GM12878 (cell line): ENCODE measurements around the gene EPOP. TPM values are rescaled to one million over a fixed set of nuclear protein-coding genes. Genes with fewer than 3 reads are reported as not detected.

Source experiments
- ATAC-seq: fragments of 200-7000 bp; cut with Tn5 transposase; 3 replicates; pipeline ENCODE4 v1.9.1; 2020; ENCODE audit warnings: mild to moderate bottlenecking, moderate library complexity
- BruUV-seq: library from RNA; stranded (reverse); fragments of 400-500 nt; replicated peaks from 2 replicates; lab custom pipeline; 2021; lab: Mats Ljungman, UMichigan
- CTCF ChIA-PET: fragments of 300-600 bp; sonication (Branson Sonifier 250); formaldehyde crosslinking; extraction: SDS; loops from one replicate; lab custom pipeline; 2021; ENCODE audit warnings: inconsistent platforms; lab: Yijun Ruan, JAX
- POLR2A ChIA-PET: fragments of 350-600 bp; formaldehyde crosslinking; extraction: SDS; loops from one replicate; lab custom pipeline; 2021; ENCODE audit warnings: inconsistent platforms; lab: Charles Lee
- RAD21 ChIA-PET: fragments of 300-600 bp; sonication (Branson Sonifier 250); formaldehyde crosslinking; loops from one replicate; lab custom pipeline; 2023; ENCODE audit warnings: antibody characterized with exemption; ENCODE audit not compliant: unreplicated experiment; lab: Charles Lee
- SMC1A ChIA-PET: fragments of 300-600 bp; sonication (Branson Sonifier 250); formaldehyde crosslinking; loops from one replicate; lab custom pipeline; 2023; ENCODE audit not compliant: unreplicated experiment, uncharacterized antibody; lab: Charles Lee
- DNase-seq: peaks from one replicate; pipeline ENCODE4 v3.0.0-alpha.2; 2011; ENCODE audit warnings: low read depth, low spot score
- FAIRE-seq: peaks from 3 replicates; lab custom pipeline; 2011; peaks lifted over from hg19 to GRCh38; lab: Jason Lieb, UNC
- H2AFZ ChIP-seq: 2 replicates; pipeline ENCODE4 v1.6.0; 2011; ENCODE audit warnings: low read depth, low read length, control low read depth; ENCODE audit not compliant: control insufficient read depth
- H3K27ac ChIP-seq: 2 replicates; pipeline ENCODE4 v1.5.1; 2011; ENCODE audit warnings: control low read depth; ENCODE audit not compliant: control insufficient read depth, insufficient read depth
- H3K27me3 ChIP-seq, 2 experiments: replicated peaks in 1 of 2; 2 replicates each; pipeline versions ENCODE4 v1.6.0 to v1.6.1; 2011; ENCODE audit warnings: low read length in 1 of 2; ENCODE audit not compliant: control insufficient read depth in 2 of 2, insufficient read depth in 2 of 2
- H3K36me3 ChIP-seq, 2 experiments: 2 replicates each; pipeline ENCODE4 v1.5.1; 2011; ENCODE audit warnings: low read length in 1 of 2; ENCODE audit not compliant: control insufficient read depth in 2 of 2, insufficient read depth in 2 of 2
- H3K4me1 ChIP-seq: 2 replicates; pipeline ENCODE4 v1.6.1; 2011; ENCODE audit warnings: mild to moderate bottlenecking, low read length, moderate library complexity, mixed read lengths; ENCODE audit not compliant: control insufficient read depth, insufficient read depth
- H3K4me2 ChIP-seq: 2 replicates; pipeline ENCODE4 v1.6.0; 2011; ENCODE audit warnings: control low read depth; ENCODE audit not compliant: control insufficient read depth, insufficient read depth
- H3K4me3 ChIP-seq: fragments of 200-600 bp; sonication (generic); 2 replicates; pipeline ENCODE4 v1.5.1; 2016
- H3K79me2 ChIP-seq: 2 replicates; pipeline ENCODE4 v1.6.0; 2011; ENCODE audit warnings: low read length; ENCODE audit not compliant: control insufficient read depth, insufficient read depth
- H3K9ac ChIP-seq: 2 replicates; pipeline ENCODE4 v1.8.0; 2011; ENCODE audit warnings: low read length, control low read depth, mixed read lengths; ENCODE audit not compliant: control insufficient read depth, insufficient read depth
- H3K9me3 ChIP-seq: replicated peaks from 3 replicates; pipeline ENCODE4 v1.5.1; 2011; ENCODE audit warnings: mild to moderate bottlenecking, low read length; ENCODE audit not compliant: control insufficient read depth, insufficient read depth
- H4K20me1 ChIP-seq: 2 replicates; pipeline ENCODE4 v1.6.0; 2011; ENCODE audit not compliant: control insufficient read depth, insufficient read depth
- BACH1 ChIP-seq: fragments of 450-650 bp; IDR thresholded peaks from 2 replicates; pipeline ENCODE4 v1.6.1; 2017; ENCODE audit warnings: mild to moderate bottlenecking, borderline replicate concordance
- CREM ChIP-seq: IDR thresholded peaks from 2 replicates; pipeline ENCODE4 v1.6.1; 2014; ENCODE audit warnings: antibody characterized with exemption, low read depth
- DPF2 ChIP-seq: fragments of 450-650 bp; IDR thresholded peaks from 2 replicates; pipeline ENCODE4 v1.6.1; 2017; ENCODE audit warnings: mild to moderate bottlenecking
- EZH2 ChIP-seq: IDR thresholded peaks from 2 replicates; pipeline ENCODE4 v1.6.1; 2012; ENCODE audit warnings: low read depth, mild to moderate bottlenecking, control low read depth, inconsistent platforms, low read length, borderline replicate concordance; ENCODE audit not compliant: control insufficient read depth
- FOXM1 ChIP-seq: IDR thresholded peaks from 2 replicates; pipeline ENCODE4 v1.6.1; 2012; ENCODE audit warnings: low read depth, mild to moderate bottlenecking, inconsistent platforms, low read length, moderate library complexity
- HSF1 ChIP-seq: fragments of 150-350 bp; IDR thresholded peaks from 2 replicates; pipeline ENCODE4 v1.6.1; 2014; ENCODE audit warnings: mild to moderate bottlenecking, low read depth, low read length
- IKZF2 ChIP-seq, 2 experiments: fragments of 450-650 bp; IDR thresholded peaks; 2 replicates each; pipeline ENCODE4 v1.6.1; 2017; ENCODE audit warnings: mild to moderate bottlenecking in 2 of 2, moderate library complexity in 2 of 2
- MXI1 ChIP-seq: fragments of 150-350 bp; IDR thresholded peaks from 2 replicates; pipeline ENCODE4 v1.6.1; 2011; ENCODE audit warnings: low read depth, mild to moderate bottlenecking, inconsistent platforms, low read length, improper control_type of control experiment
- NBN ChIP-seq: fragments of 450-650 bp; IDR thresholded peaks from 2 replicates; pipeline ENCODE4 v1.6.1; 2016
- RCOR1 ChIP-seq: conservative IDR thresholded peaks from 2 replicates; pipeline ENCODE4 v1.6.1; 2012; ENCODE audit warnings: low read depth, low read length, improper control_type of control experiment
- RUNX3 ChIP-seq: IDR thresholded peaks from 2 replicates; pipeline ENCODE4 v1.6.1; 2012; ENCODE audit warnings: low read length, inconsistent platforms
- SREBF1 ChIP-seq: IDR thresholded peaks from 2 replicates; pipeline ENCODE4 v1.6.1; 2012; ENCODE audit warnings: mild to moderate bottlenecking, low read length
- TARDBP ChIP-seq: IDR thresholded peaks from 2 replicates; pipeline ENCODE4 v1.6.1; 2016; ENCODE audit warnings: borderline replicate concordance
- WGBS: methylation state at CpG from one replicate; pipeline ENCODE4 v1.1.6; 2016; ENCODE audit warnings: low lambda C conversion rate; ENCODE audit not compliant: insufficient replicate concordance, insufficient coverage; ENCODE audit errors: missing lambda C conversion rate; 5-methylcytosine and 5-hydroxymethylcytosine counted together
- in situ Hi-C: fragments of 300-500 bp; cut with MboI; formaldehyde crosslinking; loops from 9 replicates; pipeline ENCODE4 v1.14.3; 2018; ENCODE audit warnings: mixed read lengths
- intact Hi-C: fragments of 100-400 bp; cut with micrococcal nuclease; formaldehyde crosslinking; loops from one replicate; pipeline ENCODE4 v1.14.2; 2022; ENCODE audit not compliant: unreplicated experiment
- polyA plus RNA-seq, 11 experiments: library from polyadenylated mRNA; depleted of rRNA in 4 of 11; unstranded in 6 of 11; stranded (reverse) in 5 of 11; fragments of >200 nt; fragmentation: Nextera tagmentation in 4 of 11; fragmentation: Illumina TruSeq in 1 of 11; extraction: Ambion mirVana in 4 of 11; extraction: Trizol in 1 of 11; gene quantifications; 1 replicate in 1 of 11; 2 replicates in 10 of 11; pipeline versions ENCODE4 v1.2.1 to v1.2.3, GENCODE V29; 2011 to 2016; ENCODE audit warnings: inconsistent platforms in 2 of 11, missing spikeins in 2 of 11, low read depth in 1 of 11
- total RNA-seq, 4 experiments: library from RNA; depleted of rRNA in 3 of 4; stranded (reverse); fragments of >200 nt in 3 of 4; fragmentation: Illumina TruSeq in 1 of 4; extraction: Trizol in 1 of 4; gene quantifications; 2 replicates each; pipeline versions ENCODE4 v1.2.1 to v1.2.3, GENCODE V29; 2013 to 2021
- TF ChIP-seq, protein P1 (sequence below): fragments of 450-650 bp; IDR thresholded peaks from 2 replicates; pipeline ENCODE4 v1.6.1; 2016; ENCODE audit warnings: mild to moderate bottlenecking
- TF ChIP-seq, protein P2 (sequence below): fragments of 450-650 bp; IDR thresholded peaks from 2 replicates; pipeline ENCODE4 v1.6.1; 2017; ENCODE audit warnings: mild to moderate bottlenecking, moderate library complexity

Gene EPOP
- total and polyA plus RNA-seq, 10 of the 15 experiments (the other 5 are each of a cell fraction or from before 2014, with no cell fraction given): 0.53 to 9.0 (median 3.7) TPM

DNA sequence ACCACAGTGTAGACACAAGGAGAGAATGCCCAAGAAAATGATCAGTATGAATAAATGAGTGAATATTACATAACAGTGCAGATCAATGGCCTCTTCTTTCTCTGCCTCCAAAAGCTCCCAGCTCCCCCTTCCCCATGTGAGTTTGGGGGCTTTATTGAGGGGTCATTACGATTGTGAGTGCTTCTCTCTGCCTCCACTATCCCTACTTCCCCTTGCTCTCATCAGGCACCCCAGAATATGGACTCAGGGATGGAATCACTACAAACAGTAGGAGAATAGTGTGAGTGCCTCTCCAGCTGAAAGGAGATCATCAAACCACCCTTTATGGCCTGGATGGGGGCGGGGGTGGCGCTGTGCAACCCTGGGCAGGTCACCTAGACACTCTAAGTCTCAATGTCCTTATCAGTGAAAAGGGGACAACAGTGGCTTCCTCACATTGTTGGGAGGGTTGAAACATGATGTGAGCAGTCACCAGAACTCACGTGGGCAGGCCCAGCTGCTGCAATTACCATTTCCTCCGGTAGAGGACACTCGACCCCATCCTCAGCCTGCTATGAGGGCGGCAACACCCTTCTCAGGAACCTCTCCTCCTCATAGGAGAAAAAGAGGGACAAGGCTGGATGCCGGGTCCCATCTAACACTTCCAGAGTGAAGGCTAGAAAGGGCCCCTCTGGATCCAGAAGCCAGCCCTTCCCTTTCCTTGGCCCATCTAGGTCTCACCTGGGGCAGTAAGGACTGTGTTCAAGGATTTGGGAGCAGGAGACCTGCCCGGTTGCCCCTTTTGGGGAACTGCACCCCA lies 2.1 kb upstream of the EPOP start:
- 3% methylated on average over 9 of the region's 9 CpGs for WGBS
- in situ Hi-C loops: loop anchor here (5.0 kb wide), 1 partner anchor 55 kb away; the partner anchor contains the start of gene CISD3
- H4K20me1 ChIP-seq: peaks cover 4% of the 10 kb centered on the region; the same call in 1 of the 2 replicates
- no peaks in the 10 kb centered on the region for H3K36me3 ChIP-seq
- no TSS peak for BruUV-seq
- peak; percentile 76 for ATAC-seq
- H3K4me2 ChIP-seq: peak overlapping the region; percentile 11; the same call in 1 of the 2 replicates
- H3K4me3 ChIP-seq: no peak overlapping the region
- peaks cover 30% of the 10 kb centered on the region for H3K4me1 ChIP-seq
- ChIA-PET SMC1A (interaction anchor here (0.6 to 4.5 kb wide), 24 partner anchors 10 to 177 kb away, joined by 3 to 50 read pairs (median 4); partner anchors contain the start of genes CISD3, MLLT6 and PSMB3), CTCF (interaction anchor here (0.7 to 9.0 kb wide), 29 partner anchors 9 to 476 kb away, joined by 3 to 170 read pairs (median 6); partner anchors contain the start of genes CISD3, MLLT6 and PSMB3), RAD21 (interaction anchor here (0.8 to 4.1 kb wide), 22 partner anchors 8 to 477 kb away, joined by 3 to 66 read pairs (median 4); partner anchors contain the start of genes CISD3 and MLLT6), POLR2A (interaction anchor here (0.9 to 3.3 kb wide), 7 partner anchors 24 to 54 kb away, joined by 3 to 19 read pairs (median 5); partner anchors contain the start of gene CISD3)
- peak overlapping the region; percentile 94 for H2AFZ ChIP-seq
- H3K79me2 ChIP-seq: peaks cover 2% of the 10 kb centered on the region; the same call in 1 of the 2 replicates
- H3K27me3 ChIP-seq: peaks cover 6 to 7% of the 10 kb centered on the region in 2 experiments; a peak in 2 of 4 replicates
- DNase-seq: peak; percentile 82
- intact Hi-C loops: loop anchor here (1.0 to 10.0 kb wide), 5 partner anchors 24 to 322 kb away; partner anchors contain the start of gene SOCS7
- peak overlapping the region; percentile 25; the same call in 1 of the 2 replicates for H3K9ac ChIP-seq
- no peak for FAIRE-seq
- no peaks in the 10 kb centered on the region for H3K9me3 ChIP-seq
- H3K27ac ChIP-seq: no peak overlapping the region
- TF ChIP-seq CREM (no peak), MXI1 (peak; percentile 82), RCOR1 (no peak), DPF2 (no peak), SREBF1 (no peak), RUNX3 (peak; percentile 27; the same call in 1 of the 2 replicates), IKZF2 (IDR thresholded peaks at IDR 0.05) (peak; percentile 76 to 87), BACH1 (no peak), EZH2 (no peak), FOXM1 (no peak), NBN (peak; percentile 17; the same call in 1 of the 2 replicates), HSF1 (no peak), TARDBP (no peak)
- TF ChIP-seq, protein P1, sequence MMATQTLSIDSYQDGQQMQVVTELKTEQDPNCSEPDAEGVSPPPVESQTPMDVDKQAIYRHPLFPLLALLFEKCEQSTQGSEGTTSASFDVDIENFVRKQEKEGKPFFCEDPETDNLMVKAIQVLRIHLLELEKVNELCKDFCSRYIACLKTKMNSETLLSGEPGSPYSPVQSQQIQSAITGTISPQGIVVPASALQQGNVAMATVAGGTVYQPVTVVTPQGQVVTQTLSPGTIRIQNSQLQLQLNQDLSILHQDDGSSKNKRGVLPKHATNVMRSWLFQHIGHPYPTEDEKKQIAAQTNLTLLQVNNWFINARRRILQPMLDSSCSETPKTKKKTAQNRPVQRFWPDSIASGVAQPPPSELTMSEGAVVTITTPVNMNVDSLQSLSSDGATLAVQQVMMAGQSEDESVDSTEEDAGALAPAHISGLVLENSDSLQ: no peak; the same call in 1 of the 2 replicates
- TF ChIP-seq, protein P2, sequence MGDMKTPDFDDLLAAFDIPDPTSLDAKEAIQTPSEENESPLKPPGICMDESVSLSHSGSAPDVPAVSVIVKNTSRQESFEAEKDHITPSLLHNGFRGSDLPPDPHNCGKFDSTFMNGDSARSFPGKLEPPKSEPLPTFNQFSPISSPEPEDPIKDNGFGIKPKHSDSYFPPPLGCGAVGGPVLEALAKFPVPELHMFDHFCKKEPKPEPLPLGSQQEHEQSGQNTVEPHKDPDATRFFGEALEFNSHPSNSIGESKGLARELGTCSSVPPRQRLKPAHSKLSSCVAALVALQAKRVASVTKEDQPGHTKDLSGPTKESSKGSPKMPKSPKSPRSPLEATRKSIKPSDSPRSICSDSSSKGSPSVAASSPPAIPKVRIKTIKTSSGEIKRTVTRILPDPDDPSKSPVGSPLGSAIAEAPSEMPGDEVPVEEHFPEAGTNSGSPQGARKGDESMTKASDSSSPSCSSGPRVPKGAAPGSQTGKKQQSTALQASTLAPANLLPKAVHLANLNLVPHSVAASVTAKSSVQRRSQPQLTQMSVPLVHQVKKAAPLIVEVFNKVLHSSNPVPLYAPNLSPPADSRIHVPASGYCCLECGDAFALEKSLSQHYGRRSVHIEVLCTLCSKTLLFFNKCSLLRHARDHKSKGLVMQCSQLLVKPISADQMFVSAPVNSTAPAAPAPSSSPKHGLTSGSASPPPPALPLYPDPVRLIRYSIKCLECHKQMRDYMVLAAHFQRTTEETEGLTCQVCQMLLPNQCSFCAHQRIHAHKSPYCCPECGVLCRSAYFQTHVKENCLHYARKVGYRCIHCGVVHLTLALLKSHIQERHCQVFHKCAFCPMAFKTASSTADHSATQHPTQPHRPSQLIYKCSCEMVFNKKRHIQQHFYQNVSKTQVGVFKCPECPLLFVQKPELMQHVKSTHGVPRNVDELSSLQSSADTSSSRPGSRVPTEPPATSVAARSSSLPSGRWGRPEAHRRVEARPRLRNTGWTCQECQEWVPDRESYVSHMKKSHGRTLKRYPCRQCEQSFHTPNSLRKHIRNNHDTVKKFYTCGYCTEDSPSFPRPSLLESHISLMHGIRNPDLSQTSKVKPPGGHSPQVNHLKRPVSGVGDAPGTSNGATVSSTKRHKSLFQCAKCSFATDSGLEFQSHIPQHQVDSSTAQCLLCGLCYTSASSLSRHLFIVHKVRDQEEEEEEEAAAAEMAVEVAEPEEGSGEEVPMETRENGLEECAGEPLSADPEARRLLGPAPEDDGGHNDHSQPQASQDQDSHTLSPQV: no peak
